AG04450 (cell line): ENCODE results near the gene FUZ. TPM values are rescaled to one million over a fixed set of nuclear protein-coding genes. Genes with fewer than 3 reads are reported as not detected.

Experiments
- CTCF ChIA-PET: fragments of 300-600, 350-600 bp; formaldehyde crosslinking; extraction: SDS; loops from one replicate; lab custom pipeline; 2022; ENCODE audit warnings: antibody characterized with exemption, inconsistent platforms; lab: Charles Lee
- POLR2A ChIA-PET: fragments of 350-600 bp; formaldehyde crosslinking; extraction: SDS; loops from one replicate; lab custom pipeline; 2021; ENCODE audit warnings: antibody characterized with exemption, inconsistent platforms; lab: Yijun Ruan, JAX
- DNase-seq: peaks from one replicate; pipeline ENCODE4 v3.0.0-alpha.2; 2011; ENCODE audit warnings: low read depth, low spot score
- H3K27ac ChIP-seq: one replicate; pipeline ENCODE4 v1.5.1; 2012; ENCODE audit warnings: low read depth, low read length, control low read depth
- H3K27me3 ChIP-seq: one replicate; pipeline ENCODE4 v1.6.0; 2012; ENCODE audit warnings: low read length; ENCODE audit not compliant: control insufficient read depth, insufficient read depth
- H3K4me3 ChIP-seq: 2 replicates; pipeline ENCODE4 v1.5.1; 2011; ENCODE audit warnings: mild to moderate bottlenecking, low read depth, low read length, control low read depth
- H3K9me3 ChIP-seq: 2 replicates; pipeline ENCODE4 v1.5.1; 2012; ENCODE audit warnings: low read length; ENCODE audit not compliant: control insufficient read depth, insufficient read depth
- CTCF ChIP-seq: IDR thresholded peaks from 2 replicates; pipeline ENCODE4 v1.5.1; 2011; ENCODE audit warnings: low read depth, low read length, control low read depth, inconsistent platforms
- polyA plus RNA-seq: library from polyadenylated mRNA; depleted of rRNA; stranded (reverse); fragments of >200 nt; gene quantifications from 2 replicates; pipeline ENCODE4 v1.2.3, GENCODE V29; 2011

FUZ gene
- polyA plus RNA-seq, 1 experiment = 9.0 TPM

GRCh38 chr19:49790866-49791265, 22.2 kb downstream of the FUZ start:
- H3K27me3 ChIP-seq = no peaks in the 10 kb centered on the region
- ChIA-PET CTCF (no interaction called here), POLR2A (no interaction called here)
- no peak overlapping the region for H3K4me3 ChIP-seq
- no peaks in the 10 kb centered on the region for H3K9me3 ChIP-seq
- no peak overlapping the region for H3K27ac ChIP-seq
- DNase-seq = no peak
- TF ChIP-seq CTCF = no peak

DNA sequence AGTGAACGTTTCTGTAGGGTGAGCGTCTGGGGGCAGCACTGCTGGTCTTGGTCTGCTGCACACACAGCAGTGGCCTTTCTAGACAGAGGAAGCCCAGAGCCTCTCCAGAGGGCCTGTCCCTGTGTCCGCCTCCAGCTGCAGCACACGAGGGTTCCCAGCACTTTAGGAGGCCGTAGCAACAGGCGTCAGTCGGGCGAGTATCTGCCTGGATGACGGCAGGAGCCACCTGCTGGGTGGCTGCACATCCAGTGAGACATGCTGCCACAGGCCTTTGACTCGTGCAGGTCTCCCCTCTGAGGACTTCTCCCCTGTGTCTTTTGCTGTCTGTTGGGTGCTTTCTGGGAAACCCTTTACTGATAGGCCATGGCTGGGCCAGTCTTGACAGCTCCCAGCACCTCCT, 24.2 kb downstream of the FUZ start:
- H3K27me3 ChIP-seq = no peaks in the 10 kb centered on the region
- POLR2A ChIA-PET = no interaction called here
- no peaks in the 10 kb centered on the region for H3K9me3 ChIP-seq
- H3K27ac ChIP-seq = no peak overlapping the region
- DNase-seq = no peak
- no peak overlapping the region for H3K4me3 ChIP-seq
- TF ChIP-seq CTCF = no peak
- CTCF ChIA-PET = no interaction called here

- TF ChIP-seq CTCF = no peak
- no peak overlapping the region for H3K27ac ChIP-seq
- H3K9me3 ChIP-seq = peaks cover under 1% of the 10 kb centered on the region; the same call in 1 of the 2 replicates
- H3K4me3 ChIP-seq = no peak overlapping the region
- POLR2A ChIA-PET = no interaction called here
- CTCF ChIA-PET = interaction anchor here (0.6 kb wide), 1 partner anchor 26 kb away, joined by 3 read pairs; the partner anchor contains the start of gene FUZ
- no peak for DNase-seq
- no peaks in the 10 kb centered on the region for H3K27me3 ChIP-seq
Observed at GRCh38 chr19:49787746-49788145, 25.3 kb downstream of the FUZ start.

DNA sequence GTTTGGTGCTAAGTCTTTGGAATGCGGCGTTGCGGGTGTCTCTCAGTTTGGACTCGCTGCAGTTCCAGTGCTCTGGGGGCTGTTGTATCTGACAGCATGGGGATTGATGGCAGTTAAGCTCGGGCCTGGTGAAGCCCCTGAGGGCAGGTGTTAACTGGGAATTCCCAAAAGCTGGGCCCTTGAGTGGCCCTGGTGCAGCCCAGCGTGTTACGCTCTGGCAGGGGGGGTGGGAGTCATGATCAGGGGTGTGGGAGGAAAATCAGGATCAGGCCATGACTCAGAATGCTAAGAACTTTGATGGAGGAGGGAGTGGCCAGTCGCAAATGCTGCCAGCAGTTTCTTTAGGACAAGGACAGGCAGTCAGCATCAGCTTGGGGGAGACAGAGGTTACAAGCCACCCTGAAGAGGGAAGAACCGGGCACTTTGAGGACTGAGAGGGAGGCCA, 26.7 kb downstream of the FUZ start:
- peaks cover 3% of the 10 kb centered on the region; the same call in 1 of the 2 replicates for H3K9me3 ChIP-seq
- CTCF ChIA-PET = interaction anchor here (1.2 kb wide), 1 partner anchor 19 kb away, joined by 3 read pairs; no protein-coding TSS in a partner anchor

DNA sequence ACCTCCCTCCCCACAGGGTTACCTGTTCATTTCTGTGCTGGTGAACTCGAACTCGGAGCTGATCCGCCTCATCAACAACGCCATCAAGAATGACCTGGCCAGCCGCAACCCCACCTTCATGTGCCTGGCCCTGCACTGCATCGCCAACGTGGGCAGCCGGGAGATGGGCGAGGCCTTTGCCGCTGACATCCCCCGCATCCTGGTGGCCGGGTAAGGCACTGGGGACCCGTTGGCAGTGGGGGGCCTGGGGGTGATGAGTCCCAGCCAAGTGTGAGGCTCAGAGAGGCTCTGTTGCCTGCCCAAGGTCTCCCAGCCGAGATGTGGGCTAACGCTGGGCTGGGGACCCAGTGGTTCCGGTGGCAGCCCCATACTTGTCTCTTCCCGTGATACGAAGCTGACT, 30.6 kb downstream of the FUZ start:
- CTCF ChIA-PET = no interaction called here
- POLR2A ChIA-PET = no interaction called here

More for the DNA sequence above, 26.7 kb downstream of the FUZ start:
- POLR2A ChIA-PET = no interaction called here
- DNase-seq = no peak
- TF ChIP-seq CTCF = no peak
- H3K27ac ChIP-seq = peak overlapping the region; percentile 11
- no peaks in the 10 kb centered on the region for H3K27me3 ChIP-seq
- H3K4me3 ChIP-seq = no peak overlapping the region

More for the DNA sequence above, 30.6 kb downstream of the FUZ start:
- H3K9me3 ChIP-seq = peaks cover 3% of the 10 kb centered on the region; the same call in 1 of the 2 replicates
- DNase-seq = no peak
- no peak overlapping the region for H3K27ac ChIP-seq
- no peaks in the 10 kb centered on the region for H3K27me3 ChIP-seq
- no peak overlapping the region for H3K4me3 ChIP-seq
- no peak for TF ChIP-seq CTCF
